GM18951 (cell line): ENCODE results near the gene FMOD.
"Not testable (repeated sequence)": the region's sequence is repeated elsewhere in the genome, so short reads cannot be mapped to it uniquely, and the experiment has no call there.

Experiments used
- POLR2A ChIP-seq: IDR thresholded peaks from 4 replicates; pipeline ENCODE4 v1.6.1; 2011; ENCODE audit warnings: mild to moderate bottlenecking; ENCODE audit not compliant: insufficient read length, insufficient read depth; ENCODE audit errors: extremely low read depth
- in situ Hi-C: fragments of 300-500 bp; cut with MboI; formaldehyde crosslinking; loops from one replicate; pipeline ENCODE4 v1.12.0; 2022; ENCODE audit warnings: low sequenced_read_pairs, mixed read lengths, inconsistent platforms; ENCODE audit not compliant: unreplicated experiment

The FMOD gene

GRCh38 chr1:203301331-203301668 is 49.6 kb downstream of the FMOD start:
- in situ Hi-C loops: no loop called here
- TF ChIP-seq POLR2A: no peak

DNA sequence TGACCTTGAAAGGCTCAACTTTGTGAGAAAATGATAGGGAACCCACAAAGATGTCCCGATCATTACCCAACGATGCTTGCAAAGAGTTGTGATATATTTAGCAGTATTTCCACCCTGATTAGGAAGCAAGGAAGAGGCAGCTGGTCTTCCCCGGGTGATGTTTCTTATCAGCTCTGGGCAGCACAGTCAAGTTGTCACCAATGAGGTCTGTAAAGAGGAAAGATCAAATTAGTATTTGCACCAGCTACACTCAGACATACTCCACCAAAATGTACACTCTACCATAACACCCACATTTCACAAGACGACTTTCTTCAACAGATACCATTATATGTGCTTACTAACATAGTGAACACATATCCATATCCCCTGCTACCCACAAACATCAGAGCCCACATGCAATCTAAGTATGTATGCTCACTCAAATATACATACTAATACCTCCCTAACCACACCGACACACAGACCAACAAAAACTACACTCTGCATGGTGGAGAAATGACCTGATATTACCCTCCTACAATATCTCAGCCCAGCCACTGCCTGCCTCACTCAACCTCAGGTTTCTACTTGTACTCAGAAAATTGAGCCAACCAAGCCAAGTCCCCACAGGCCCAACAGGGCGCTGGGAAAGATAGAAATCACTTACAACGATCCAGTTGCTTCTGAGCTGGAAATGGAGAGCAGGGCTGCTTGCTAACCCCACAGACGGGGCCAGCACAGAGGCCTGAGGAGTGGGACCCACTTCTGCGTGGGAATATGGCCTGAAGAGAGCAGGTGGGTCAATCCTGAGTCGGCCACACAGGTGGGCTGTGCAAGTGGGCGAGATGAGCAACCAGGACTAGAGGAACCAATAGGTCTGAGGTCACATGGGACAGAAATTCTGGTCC is 50.2 kb downstream of the FMOD start:
- in situ Hi-C loops: no loop called here
- TF ChIP-seq POLR2A: no peak

- TF ChIP-seq POLR2A: peak; percentile 38
- in situ Hi-C loops: not testable (repeated sequence)
Measured at GRCh38 chr1:203299719-203300429, 51.0 kb downstream of the FMOD start.

- in situ Hi-C loops: no loop called here
Measured at GRCh38 chr1:203299169-203299568, 51.8 kb downstream of the FMOD start.

GRCh38 chr1:203296460-203297073 is 54.4 kb downstream of the FMOD start:
- no peak for TF ChIP-seq POLR2A
- in situ Hi-C loops: no loop called here

More at GRCh38 chr1:203299169-203299568, 51.8 kb downstream of the FMOD start:
- TF ChIP-seq POLR2A: no peak

GRCh38 chr1:203295796-203296195 is 55.1 kb downstream of the FMOD start:
- in situ Hi-C loops: no loop called here
- no peak for TF ChIP-seq POLR2A

DNA sequence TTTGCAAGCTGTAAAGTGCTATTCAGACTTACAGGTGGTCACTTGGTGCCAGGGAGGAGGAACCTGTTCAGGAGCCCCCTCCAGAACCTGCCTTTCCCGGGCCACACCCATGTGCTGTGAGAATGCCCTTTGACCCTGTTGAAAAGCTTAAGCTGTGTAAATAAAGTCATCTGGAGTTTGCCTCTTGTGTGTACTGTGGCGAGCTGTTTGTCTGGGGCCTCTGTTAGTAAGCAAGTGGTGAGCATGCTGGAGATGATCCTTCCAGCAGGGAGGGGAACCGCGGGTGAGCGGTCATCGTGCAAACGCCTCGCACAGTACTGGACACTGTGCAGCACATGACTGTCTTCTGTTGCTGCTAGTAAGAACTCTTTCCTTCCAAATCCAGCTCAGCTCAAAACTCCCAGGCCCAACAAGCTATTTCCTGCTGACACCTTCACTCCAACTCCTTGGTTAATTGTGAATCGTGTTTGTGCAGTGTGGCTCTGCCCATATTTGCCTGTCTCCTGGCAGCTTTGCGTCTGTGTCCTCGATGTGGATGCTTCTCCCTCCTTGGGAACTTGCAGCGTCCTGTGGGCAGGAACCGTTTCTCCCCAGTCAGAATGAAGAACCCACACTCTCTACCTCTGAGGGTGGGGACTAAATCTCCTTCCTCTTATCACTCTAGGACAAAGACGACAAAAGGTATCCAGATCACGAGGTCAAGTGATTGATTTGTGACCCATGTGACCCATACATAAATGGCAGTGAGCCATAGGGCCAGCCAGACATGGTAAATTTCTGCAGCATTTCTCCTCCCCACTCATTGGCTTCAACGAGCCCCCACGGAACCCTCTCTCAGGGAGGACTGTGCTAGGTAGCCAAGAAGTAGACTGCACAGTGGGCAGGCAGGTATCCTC is 59.5 kb downstream of the FMOD start:
- TF ChIP-seq POLR2A: no peak
- in situ Hi-C loops: no loop called here
